SK-N-SH (cell line): ENCODE results near the gene AKAP12. TPM values are rescaled to one million over a fixed set of nuclear protein-coding genes. Genes with fewer than 3 reads are reported as not detected.

ENCODE experiments used
- CTCF ChIA-PET: fragments of 300-600, 350-600 bp; formaldehyde crosslinking; extraction: SDS; loops from one replicate; lab custom pipeline; 2021; lab: Yijun Ruan, JAX
- POLR2A ChIA-PET: fragments of 350-600 bp; sonication (Branson Sonifier 250); formaldehyde crosslinking; extraction: SDS; loops from one replicate; lab custom pipeline; 2020; ENCODE audit warnings: antibody characterized with exemption, inconsistent platforms; lab: Yijun Ruan, JAX
- DNase-seq: peaks from one replicate; pipeline ENCODE4 v3.0.0; 2012
- H2AFZ ChIP-seq: fragments of 200-600 bp; sonication (generic); 2 replicates; pipeline ENCODE4 v1.8.1; 2016; ENCODE audit warnings: antibody characterized with exemption, mild to moderate bottlenecking, low read depth
- H3F3A ChIP-seq: fragments of 200-600 bp; sonication (generic); replicated peaks from 2 replicates; pipeline ENCODE3; 2016; ENCODE audit warnings: antibody characterized with exemption, mild to moderate bottlenecking; ENCODE audit not compliant: insufficient read depth
- H3K27ac ChIP-seq, 2 experiments: fragments of 200-500 bp in 1 of 2; fragments of 200-600 bp in 1 of 2; sonication (Bioruptor generic) in 1 of 2; sonication (generic), shearing (Covaris generic) in 1 of 2; 2 replicates each; pipeline versions ENCODE4 v1.5.1 to v1.6.1; 2014 to 2016; ENCODE audit warnings: low read depth in 2 of 2, inconsistent platforms in 1 of 2, low read length in 1 of 2, mild to moderate bottlenecking in 1 of 2, mixed read lengths in 1 of 2
- H3K27me3 ChIP-seq: fragments of 200-600 bp; sonication (generic), shearing (Covaris generic); 2 replicates; pipeline ENCODE4 v1.6.1; 2016; ENCODE audit warnings: mixed run types; ENCODE audit not compliant: insufficient read depth
- H3K36me3 ChIP-seq, 2 experiments: fragments of 200-500 bp in 1 of 2; fragments of 200-600 bp in 1 of 2; sonication (Bioruptor generic) in 1 of 2; sonication (generic) in 1 of 2; replicated peaks in 1 of 2; 2 replicates each; pipeline versions ENCODE3 to v1.5.1; 2014 to 2016; ENCODE audit warnings: low read length in 1 of 2, mild to moderate bottlenecking in 1 of 2; ENCODE audit not compliant: insufficient read depth in 2 of 2, control insufficient read depth in 1 of 2
- H3K4me1 ChIP-seq, 2 experiments: fragments of 200-500 bp in 1 of 2; fragments of 200-600 bp in 1 of 2; sonication (Bioruptor generic) in 1 of 2; sonication (generic), shearing (Covaris generic) in 1 of 2; 2 replicates each; pipeline versions ENCODE4 v1.5.1 to v1.6.1; 2014 to 2016; ENCODE audit warnings: low read depth in 1 of 2, low read length in 1 of 2, mixed run types in 1 of 2; ENCODE audit not compliant: insufficient read depth in 2 of 2, control insufficient read depth in 1 of 2
- H3K4me2 ChIP-seq: fragments of 200-600 bp; sonication (generic), shearing (Covaris generic); 2 replicates; pipeline ENCODE4 v1.6.1; 2017; ENCODE audit warnings: mixed run types
- H3K4me3 ChIP-seq, 2 experiments: fragments of 200-500 bp in 1 of 2; fragments of 200-600 bp in 1 of 2; sonication (Bioruptor generic) in 1 of 2; sonication (generic), shearing (Covaris generic) in 1 of 2; 2 replicates each; pipeline versions ENCODE4 v1.5.1 to v1.8.1; 2014 to 2016; ENCODE audit warnings: low read depth in 2 of 2, inconsistent platforms in 1 of 2, low read length in 1 of 2, mild to moderate bottlenecking in 1 of 2, mixed read lengths in 1 of 2, moderate library complexity in 1 of 2
- H3K79me2 ChIP-seq: fragments of 200-600 bp; sonication (generic); 2 replicates; pipeline ENCODE4 v1.8.1; 2017; ENCODE audit warnings: mild to moderate bottlenecking; ENCODE audit not compliant: insufficient read depth
- H3K9ac ChIP-seq: fragments of 200-600 bp; sonication (generic); 2 replicates; pipeline ENCODE4 v1.6.1; 2017; ENCODE audit warnings: mixed run types
- H3K9me2 ChIP-seq: fragments of 200-600 bp; sonication (generic); 2 replicates; pipeline ENCODE4 v1.6.1; 2017; ENCODE audit warnings: mixed run types
- H3K9me3 ChIP-seq: fragments of 200-600 bp; sonication (generic); 2 replicates; pipeline ENCODE4 v1.6.1; 2017; ENCODE audit warnings: mixed run types, mild to moderate bottlenecking, moderate library complexity
- H4K20me1 ChIP-seq: fragments of 200-600 bp; sonication (generic); 2 replicates; pipeline ENCODE4 v1.6.1; 2017; ENCODE audit warnings: mild to moderate bottlenecking, mixed run types; ENCODE audit not compliant: insufficient read depth
- CTCF ChIP-seq: fragments of 200-600 bp; sonication (generic); IDR thresholded peaks from 2 replicates; pipeline ENCODE4 v1.6.1; 2017; ENCODE audit warnings: antibody characterized with exemption, mild to moderate bottlenecking, moderate library complexity
- ELF1 ChIP-seq: IDR thresholded peaks from 2 replicates; pipeline ENCODE4 v1.4.0; 2012
- EP300 ChIP-seq, 2 experiments: IDR thresholded peaks; 2 replicates each; pipeline versions ENCODE4 v1.4.0 to v1.6.1; 2012; ENCODE audit warnings: borderline replicate concordance in 1 of 2, low read depth in 1 of 2, low read length in 1 of 2
- FOSL2 ChIP-seq: IDR thresholded peaks from 2 replicates; pipeline ENCODE4 v1.4.0; 2012; ENCODE audit warnings: low read depth, mild to moderate bottlenecking, moderate library complexity, borderline replicate concordance
- IRF3 ChIP-seq: fragments of 150-350 bp; IDR thresholded peaks from 2 replicates; pipeline ENCODE4 v1.6.1; 2016; ENCODE audit warnings: mild to moderate bottlenecking, low read depth, low read length
- JUND ChIP-seq: IDR thresholded peaks from 2 replicates; pipeline ENCODE4 v1.4.0; 2012
- MAX ChIP-seq: IDR thresholded peaks from 2 replicates; pipeline ENCODE4 v1.4.0; 2012; ENCODE audit warnings: low read depth
- NFIC ChIP-seq: IDR thresholded peaks from 2 replicates; pipeline ENCODE4 v1.4.0; 2012; ENCODE audit warnings: borderline replicate concordance
- RCOR1 ChIP-seq: fragments of 150-350 bp; IDR thresholded peaks from 2 replicates; pipeline ENCODE4 v1.6.1; 2017; ENCODE audit warnings: antibody characterized with exemption, low read length
- REST ChIP-seq: IDR thresholded peaks from 2 replicates; pipeline ENCODE4 v1.6.1; 2012; ENCODE audit warnings: mild to moderate bottlenecking, low read depth, low read length, moderate library complexity
- SIN3A ChIP-seq: IDR thresholded peaks from 2 replicates; pipeline ENCODE4 v1.6.1; 2012; ENCODE audit warnings: low read depth, mild to moderate bottlenecking, low read length, moderate library complexity, borderline replicate concordance
- SMC3 ChIP-seq: IDR thresholded peaks from 2 replicates; pipeline ENCODE4 v1.6.1; 2012; ENCODE audit warnings: low read depth, low read length, improper control_type of control experiment
- ZBTB33 ChIP-seq: IDR thresholded peaks from 2 replicates; pipeline ENCODE4 v1.4.0; 2012; ENCODE audit warnings: low read depth, borderline replicate concordance
- WGBS: methylation state at CpG from one replicate; pipeline ENCODE4 v1.1.6; 2017; ENCODE audit warnings: low lambda C conversion rate; 5-methylcytosine and 5-hydroxymethylcytosine counted together
- polyA plus RNA-seq, 3 experiments: library from polyadenylated mRNA; depleted of rRNA; stranded (reverse); fragments of >200 nt; gene quantifications; 2 replicates each; pipeline ENCODE4 v1.2.3, GENCODE V29; 2012

AKAP12 gene
- polyA plus RNA-seq, 1 of the 3 experiments (the other 2 are of a cell fraction): 46.5 TPM

- POLR2A ChIA-PET: no interaction called here
- CTCF ChIA-PET: interaction anchor here (0.6 kb wide), 2 partner anchors 32 to 302 kb away, joined by 3 to 4 read pairs; no protein-coding TSS in a partner anchor
These were observed 10.9 kb upstream of the AKAP12 start for GRCh38 chr6:151228788-151229400.

GRCh38 chr6:151229401-151230276, 10.1 kb upstream of the AKAP12 start:
- CTCF ChIA-PET: interaction anchor here (0.6 kb wide), 2 partner anchors 32 to 303 kb away, joined by 3 to 4 read pairs; no protein-coding TSS in a partner anchor
- TF ChIP-seq JUND (no peak), FOSL2 (no peak), REST (no peak), ELF1 (no peak), SMC3 (no peak), ZBTB33 (no peak), RCOR1 (no peak), SIN3A (no peak), MAX (no peak), CTCF (no peak)

More at GRCh38 chr6:151228788-151229400, 10.9 kb upstream of the AKAP12 start:
- Histone ChIP-seq H3K4me3 (no peak overlapping the region), H3K27ac (no peak overlapping the region), H3K4me2 (no peak overlapping the region), H3K9me2 (no peaks in the 10 kb centered on the region), H3F3A (no peaks in the 10 kb centered on the region), H3K79me2 (no peaks in the 10 kb centered on the region), H3K9ac (no peak overlapping the region), H3K36me3 (no peaks in the 10 kb centered on the region), H2AFZ (no peak overlapping the region), H4K20me1 (no peaks in the 10 kb centered on the region), H3K27me3 (no peaks in the 10 kb centered on the region), H3K9me3 (no peaks in the 10 kb centered on the region), H3K4me1 (no peaks in the 10 kb centered on the region)
- whole genome bisulfite sequencing: 77% methylated on average over 3 of the region's 3 CpGs
- DNase-seq: no peak
- no peak for TF ChIP-seq EP300 (IDR thresholded peaks at IDR 0.05; ENCODE audit: borderline replicate concordance in 1 of 2, low read depth in 1 of 2, low read length in 1 of 2)
- no peak for TF ChIP-seq NFIC
- no peak for TF ChIP-seq FOSL2
- no peak for TF ChIP-seq IRF3
- no peak for TF ChIP-seq MAX

More at GRCh38 chr6:151229401-151230276, 10.1 kb upstream of the AKAP12 start:
- H2AFZ ChIP-seq: no peak overlapping the region
- no peaks in the 10 kb centered on the region for H3K4me1 ChIP-seq
- H3K9me2 ChIP-seq: no peaks in the 10 kb centered on the region
- H3K79me2 ChIP-seq: no peaks in the 10 kb centered on the region
- H3K36me3 ChIP-seq: no peaks in the 10 kb centered on the region
- 81% methylated on average over 11 of the region's 11 CpGs for WGBS
- no peak overlapping the region for H3K27ac ChIP-seq
- no peaks in the 10 kb centered on the region for H4K20me1 ChIP-seq
- no peaks in the 10 kb centered on the region for H3K9me3 ChIP-seq
- H3K27me3 ChIP-seq: no peaks in the 10 kb centered on the region
- H3F3A ChIP-seq: no peaks in the 10 kb centered on the region
- no peak overlapping the region for H3K9ac ChIP-seq
- no peak for DNase-seq
- no peak overlapping the region for H3K4me3 ChIP-seq
- POLR2A ChIA-PET: no interaction called here
- no peak overlapping the region for H3K4me2 ChIP-seq
